HG03097 (cell line): ENCODE results near the gene RABGAP1L.

Experiments
- ATAC-seq: cut with Tn5 transposase; IDR thresholded peaks from one replicate; pipeline ENCODE4 v1.9.1; 2021; ENCODE audit not compliant: unreplicated experiment, low FRiP score

RABGAP1L gene

GRCh38 chr1:174946031-174946430 is 786.7 kb downstream of the RABGAP1L start:
- no peak for ATAC-seq

- ATAC-seq = no peak
Observed at GRCh38 chr1:174949061-174949460, 789.7 kb downstream of the RABGAP1L start.

GRCh38 chr1:174949645-174950044 is 790.3 kb downstream of the RABGAP1L start:
- no peak for ATAC-seq

- no peak for ATAC-seq
Observed at GRCh38 chr1:174953285-174954072, 794.2 kb downstream of the RABGAP1L start.

GRCh38 chr1:174954073-174954460 is 794.7 kb downstream of the RABGAP1L start:
- ATAC-seq = no peak

GRCh38 chr1:174954671-174955669 is 795.6 kb downstream of the RABGAP1L start:
- no peak for ATAC-seq

- no peak for ATAC-seq
Observed at GRCh38 chr1:174956086-174956485, 796.8 kb downstream of the RABGAP1L start.

- ATAC-seq = no peak
Observed at GRCh38 chr1:174956976-174957375, 797.7 kb downstream of the RABGAP1L start.

GRCh38 chr1:174957829-174958228 is 798.5 kb downstream of the RABGAP1L start:
- no peak for ATAC-seq

- no peak for ATAC-seq
Observed at GRCh38 chr1:174958396-174958795, 799.1 kb downstream of the RABGAP1L start.

GRCh38 chr1:174960362-174960761 is 801.0 kb downstream of the RABGAP1L start:
- ATAC-seq = no peak

- ATAC-seq = no peak
Observed at GRCh38 chr1:174963529-174964125, 804.3 kb downstream of the RABGAP1L start.

- no peak for ATAC-seq
Observed at GRCh38 chr1:174964261-174964971, 805.1 kb downstream of the RABGAP1L start.

GRCh38 chr1:174964972-174965361 is 805.6 kb downstream of the RABGAP1L start:
- ATAC-seq = no peak

GRCh38 chr1:174965362-174966007 is 806.2 kb downstream of the RABGAP1L start:
- ATAC-seq = no peak

- ATAC-seq = no peak
Observed at GRCh38 chr1:174966008-174966572, 806.8 kb downstream of the RABGAP1L start.

- no peak for ATAC-seq
Observed at GRCh38 chr1:174967845-174968705, 808.8 kb downstream of the RABGAP1L start.

- ATAC-seq = peak; percentile 61
Observed at GRCh38 chr1:174968750-174969244, 809.5 kb downstream of the RABGAP1L start.
